GM23338 (cell line): ENCODE measurements around the gene POLR1C. TPM values are rescaled to one million over a fixed set of nuclear protein-coding genes. Genes with fewer than 3 reads are reported as not detected.

Source experiments
- CREB1 ChIP-seq: fragments of 250-450 bp; sonication (Bioruptor Pico); IDR thresholded peaks from 2 replicates; pipeline ENCODE4 v1.5.0; 2020; ENCODE audit warnings: low read depth, mild to moderate bottlenecking, moderate library complexity
- EZH2phosphoT487 ChIP-seq: fragments of 200-600 bp; sonication (generic); IDR thresholded peaks from one replicate; pipeline ENCODE4 v1.8.1; 2018; ENCODE audit warnings: antibody characterized with exemption; ENCODE audit not compliant: unreplicated experiment
- ZNF114 ChIP-seq: fragments of 250-450 bp; sonication (Bioruptor Pico); IDR thresholded peaks from 2 replicates; pipeline ENCODE4 v1.5.0; 2020; ENCODE audit warnings: mild to moderate bottlenecking, moderate library complexity
- ZNF331 ChIP-seq: fragments of 250-450 bp; sonication (Bioruptor Pico); IDR thresholded peaks from 2 replicates; pipeline ENCODE4 v1.5.0; 2020; ENCODE audit warnings: low read depth, mild to moderate bottlenecking, moderate library complexity
- polyA plus RNA-seq: library from polyadenylated mRNA; unstranded; fragments of >200 nt; fragmentation: Nextera tagmentation; extraction: Ambion mirVana; gene quantifications from 2 replicates; pipeline ENCODE4 v1.2.1, GENCODE V29; 2016
- total RNA-seq: library from RNA; depleted of rRNA; stranded (reverse); fragments of >200 nt; shearing (Covaris generic); gene quantifications from 2 replicates; pipeline ENCODE4 v1.2.3, GENCODE V29; 2014
- TF ChIP-seq, protein P1 (sequence below): fragments of 250-450 bp; sonication (Bioruptor Pico); IDR thresholded peaks from 2 replicates; pipeline ENCODE4 v1.5.0; 2020; ENCODE audit warnings: mild to moderate bottlenecking, moderate library complexity
- TF ChIP-seq, protein P2 (sequence below): IDR thresholded peaks from one replicate; pipeline ENCODE4 v1.6.1; 2018; ENCODE audit warnings: antibody characterized with exemption; ENCODE audit not compliant: unreplicated experiment

POLR1C gene
- total and polyA plus RNA-seq, 2 experiments from 2014 or later = 26.6 to 47.0 TPM

DNA sequence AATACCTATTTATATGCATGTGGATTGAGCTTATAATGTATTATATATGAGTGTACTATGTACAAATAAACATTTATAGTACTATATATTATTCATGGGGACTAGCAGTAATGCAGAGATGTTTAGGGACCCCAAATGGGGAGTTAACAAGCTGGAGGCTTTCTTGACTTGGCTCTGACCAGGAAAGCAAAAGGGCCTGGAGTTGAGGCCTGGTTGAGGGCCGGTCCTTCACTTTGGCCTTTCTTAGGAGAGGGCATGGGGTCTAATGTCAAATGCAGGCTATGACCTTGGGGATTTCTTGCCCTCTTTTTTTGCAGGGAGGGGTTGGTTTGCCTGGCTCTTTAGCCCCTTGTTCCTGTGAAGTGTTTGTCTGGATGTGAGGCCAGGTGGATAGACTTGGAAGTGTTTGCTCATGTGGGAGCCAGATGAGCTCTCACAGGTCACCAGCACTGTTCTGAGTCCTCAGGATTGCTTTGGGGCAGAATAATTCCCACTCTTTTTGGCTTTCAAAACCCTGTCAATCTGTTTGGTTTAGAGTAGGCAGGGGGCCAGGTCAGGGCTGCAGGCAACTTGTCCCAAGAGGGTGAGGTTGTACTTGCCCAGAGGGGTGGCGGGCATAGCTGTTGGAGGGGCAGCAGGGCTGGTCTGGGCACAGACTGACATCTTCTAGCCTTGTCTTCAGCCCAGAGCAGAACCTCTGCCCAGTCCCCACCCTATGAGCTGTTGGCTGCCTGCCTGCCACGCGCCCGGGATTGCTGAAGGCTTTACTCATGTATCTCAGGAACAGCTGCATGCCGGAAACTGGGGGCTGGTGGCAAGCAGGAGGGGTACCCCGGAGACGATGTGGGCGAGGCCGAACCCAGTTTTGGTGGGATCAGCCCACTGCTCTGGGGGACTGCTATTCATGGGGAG is 24.9 kb upstream of the POLR1C start (continued):
- TF ChIP-seq, protein P1, sequence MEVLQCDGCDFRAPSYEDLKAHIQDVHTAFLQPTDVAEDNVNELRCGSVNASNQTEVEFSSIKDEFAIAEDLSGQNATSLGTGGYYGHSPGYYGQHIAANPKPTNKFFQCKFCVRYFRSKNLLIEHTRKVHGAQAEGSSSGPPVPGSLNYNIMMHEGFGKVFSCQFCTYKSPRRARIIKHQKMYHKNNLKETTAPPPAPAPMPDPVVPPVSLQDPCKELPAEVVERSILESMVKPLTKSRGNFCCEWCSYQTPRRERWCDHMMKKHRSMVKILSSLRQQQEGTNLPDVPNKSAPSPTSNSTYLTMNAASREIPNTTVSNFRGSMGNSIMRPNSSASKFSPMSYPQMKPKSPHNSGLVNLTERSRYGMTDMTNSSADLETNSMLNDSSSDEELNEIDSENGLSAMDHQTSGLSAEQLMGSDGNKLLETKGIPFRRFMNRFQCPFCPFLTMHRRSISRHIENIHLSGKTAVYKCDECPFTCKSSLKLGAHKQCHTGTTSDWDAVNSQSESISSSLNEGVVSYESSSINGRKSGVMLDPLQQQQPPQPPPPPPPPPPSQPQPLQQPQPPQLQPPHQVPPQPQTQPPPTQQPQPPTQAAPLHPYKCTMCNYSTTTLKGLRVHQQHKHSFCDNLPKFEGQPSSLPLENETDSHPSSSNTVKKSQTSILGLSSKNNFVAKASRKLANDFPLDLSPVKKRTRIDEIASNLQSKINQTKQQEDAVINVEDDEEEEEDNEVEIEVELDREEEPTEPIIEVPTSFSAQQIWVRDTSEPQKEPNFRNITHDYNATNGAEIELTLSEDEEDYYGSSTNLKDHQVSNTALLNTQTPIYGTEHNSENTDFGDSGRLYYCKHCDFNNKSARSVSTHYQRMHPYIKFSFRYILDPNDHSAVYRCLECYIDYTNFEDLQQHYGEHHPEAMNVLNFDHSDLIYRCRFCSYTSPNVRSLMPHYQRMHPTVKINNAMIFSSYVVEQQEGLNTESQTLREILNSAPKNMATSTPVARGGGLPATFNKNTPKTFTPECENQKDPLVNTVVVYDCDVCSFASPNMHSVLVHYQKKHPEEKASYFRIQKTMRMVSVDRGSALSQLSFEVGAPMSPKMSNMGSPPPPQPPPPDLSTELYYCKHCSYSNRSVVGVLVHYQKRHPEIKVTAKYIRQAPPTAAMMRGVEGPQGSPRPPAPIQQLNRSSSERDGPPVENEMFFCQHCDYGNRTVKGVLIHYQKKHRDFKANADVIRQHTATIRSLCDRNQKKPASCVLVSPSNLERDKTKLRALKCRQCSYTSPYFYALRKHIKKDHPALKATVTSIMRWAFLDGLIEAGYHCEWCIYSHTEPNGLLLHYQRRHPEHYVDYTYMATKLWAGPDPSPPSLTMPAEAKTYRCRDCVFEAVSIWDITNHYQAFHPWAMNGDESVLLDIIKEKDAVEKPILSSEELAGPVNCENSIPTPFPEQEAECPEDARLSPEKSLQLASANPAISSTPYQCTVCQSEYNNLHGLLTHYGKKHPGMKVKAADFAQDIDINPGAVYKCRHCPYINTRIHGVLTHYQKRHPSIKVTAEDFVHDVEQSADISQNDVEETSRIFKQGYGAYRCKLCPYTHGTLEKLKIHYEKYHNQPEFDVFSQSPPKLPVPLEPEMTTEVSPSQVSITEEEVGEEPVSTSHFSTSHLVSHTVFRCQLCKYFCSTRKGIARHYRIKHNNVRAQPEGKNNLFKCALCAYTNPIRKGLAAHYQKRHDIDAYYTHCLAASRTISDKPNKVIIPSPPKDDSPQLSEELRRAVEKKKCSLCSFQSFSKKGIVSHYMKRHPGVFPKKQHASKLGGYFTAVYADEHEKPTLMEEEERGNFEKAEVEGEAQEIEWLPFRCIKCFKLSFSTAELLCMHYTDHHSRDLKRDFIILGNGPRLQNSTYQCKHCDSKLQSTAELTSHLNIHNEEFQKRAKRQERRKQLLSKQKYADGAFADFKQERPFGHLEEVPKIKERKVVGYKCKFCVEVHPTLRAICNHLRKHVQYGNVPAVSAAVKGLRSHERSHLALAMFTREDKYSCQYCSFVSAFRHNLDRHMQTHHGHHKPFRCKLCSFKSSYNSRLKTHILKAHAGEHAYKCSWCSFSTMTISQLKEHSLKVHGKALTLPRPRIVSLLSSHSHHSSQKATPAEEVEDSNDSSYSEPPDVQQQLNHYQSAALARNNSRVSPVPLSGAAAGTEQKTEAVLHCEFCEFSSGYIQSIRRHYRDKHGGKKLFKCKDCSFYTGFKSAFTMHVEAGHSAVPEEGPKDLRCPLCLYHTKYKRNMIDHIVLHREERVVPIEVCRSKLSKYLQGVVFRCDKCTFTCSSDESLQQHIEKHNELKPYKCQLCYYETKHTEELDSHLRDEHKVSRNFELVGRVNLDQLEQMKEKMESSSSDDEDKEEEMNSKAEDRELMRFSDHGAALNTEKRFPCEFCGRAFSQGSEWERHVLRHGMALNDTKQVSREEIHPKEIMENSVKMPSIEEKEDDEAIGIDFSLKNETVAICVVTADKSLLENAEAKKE (CRISPR knock-in tag) = no peak
- TF ChIP-seq, protein P2, sequence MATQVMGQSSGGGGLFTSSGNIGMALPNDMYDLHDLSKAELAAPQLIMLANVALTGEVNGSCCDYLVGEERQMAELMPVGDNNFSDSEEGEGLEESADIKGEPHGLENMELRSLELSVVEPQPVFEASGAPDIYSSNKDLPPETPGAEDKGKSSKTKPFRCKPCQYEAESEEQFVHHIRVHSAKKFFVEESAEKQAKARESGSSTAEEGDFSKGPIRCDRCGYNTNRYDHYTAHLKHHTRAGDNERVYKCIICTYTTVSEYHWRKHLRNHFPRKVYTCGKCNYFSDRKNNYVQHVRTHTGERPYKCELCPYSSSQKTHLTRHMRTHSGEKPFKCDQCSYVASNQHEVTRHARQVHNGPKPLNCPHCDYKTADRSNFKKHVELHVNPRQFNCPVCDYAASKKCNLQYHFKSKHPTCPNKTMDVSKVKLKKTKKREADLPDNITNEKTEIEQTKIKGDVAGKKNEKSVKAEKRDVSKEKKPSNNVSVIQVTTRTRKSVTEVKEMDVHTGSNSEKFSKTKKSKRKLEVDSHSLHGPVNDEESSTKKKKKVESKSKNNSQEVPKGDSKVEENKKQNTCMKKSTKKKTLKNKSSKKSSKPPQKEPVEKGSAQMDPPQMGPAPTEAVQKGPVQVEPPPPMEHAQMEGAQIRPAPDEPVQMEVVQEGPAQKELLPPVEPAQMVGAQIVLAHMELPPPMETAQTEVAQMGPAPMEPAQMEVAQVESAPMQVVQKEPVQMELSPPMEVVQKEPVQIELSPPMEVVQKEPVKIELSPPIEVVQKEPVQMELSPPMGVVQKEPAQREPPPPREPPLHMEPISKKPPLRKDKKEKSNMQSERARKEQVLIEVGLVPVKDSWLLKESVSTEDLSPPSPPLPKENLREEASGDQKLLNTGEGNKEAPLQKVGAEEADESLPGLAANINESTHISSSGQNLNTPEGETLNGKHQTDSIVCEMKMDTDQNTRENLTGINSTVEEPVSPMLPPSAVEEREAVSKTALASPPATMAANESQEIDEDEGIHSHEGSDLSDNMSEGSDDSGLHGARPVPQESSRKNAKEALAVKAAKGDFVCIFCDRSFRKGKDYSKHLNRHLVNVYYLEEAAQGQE = no peak
- TF ChIP-seq ZNF331 (CRISPR knock-in tag) (no peak), CREB1 (CRISPR knock-in tag) (no peak), ZNF114 (CRISPR knock-in tag) (no peak), EZH2phosphoT487 (no peak)
